ENCODE results near the gene AJM1. TPM values are rescaled to one million over a fixed set of nuclear protein-coding genes. Genes with fewer than 3 reads are reported as not detected.
"Not testable (repeated sequence)": the region's sequence is repeated elsewhere in the genome, so short reads cannot be mapped to it uniquely, and the experiment has no call there.

Gene AJM1
- total RNA-seq, 2 experiments from 2014 or later = 1.7 to 2.0 TPM

DNA sequence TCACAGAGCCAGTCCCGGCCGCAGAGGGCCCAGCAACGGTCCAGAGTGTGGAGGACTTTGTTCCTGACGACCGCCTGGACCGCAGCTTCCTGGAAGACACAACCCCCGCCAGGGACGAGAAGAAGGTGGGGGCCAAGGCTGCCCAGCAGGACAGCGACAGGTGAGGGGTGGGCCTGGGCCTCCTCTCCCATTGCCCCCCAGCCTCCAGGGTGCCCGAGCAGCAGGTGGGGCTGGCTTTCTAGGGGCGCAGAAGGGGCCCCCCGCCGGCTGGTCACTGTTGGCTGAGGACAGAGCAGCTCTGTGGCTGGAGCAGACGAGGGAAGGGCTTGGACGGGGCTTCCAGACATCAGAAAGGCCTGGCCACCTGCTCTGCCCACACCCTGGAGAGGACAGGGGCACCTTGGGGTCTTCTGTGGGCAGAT lies 4.4 kb upstream of the AJM1 start:
- CTCF ChIA-PET; intact Hi-C loops (cut with micrococcal nuclease); H3K36me3 Mint-ChIP-seq (ENCODE audit: low read depth); H3K27me3 Mint-ChIP-seq (ENCODE audit: low read depth); H3K4me3 Mint-ChIP-seq; DNase-seq; H3K9me3 Mint-ChIP-seq; H3K4me1 Mint-ChIP-seq (ENCODE audit: low read depth); H3K27ac Mint-ChIP-seq: not testable (repeated sequence)

DNA sequence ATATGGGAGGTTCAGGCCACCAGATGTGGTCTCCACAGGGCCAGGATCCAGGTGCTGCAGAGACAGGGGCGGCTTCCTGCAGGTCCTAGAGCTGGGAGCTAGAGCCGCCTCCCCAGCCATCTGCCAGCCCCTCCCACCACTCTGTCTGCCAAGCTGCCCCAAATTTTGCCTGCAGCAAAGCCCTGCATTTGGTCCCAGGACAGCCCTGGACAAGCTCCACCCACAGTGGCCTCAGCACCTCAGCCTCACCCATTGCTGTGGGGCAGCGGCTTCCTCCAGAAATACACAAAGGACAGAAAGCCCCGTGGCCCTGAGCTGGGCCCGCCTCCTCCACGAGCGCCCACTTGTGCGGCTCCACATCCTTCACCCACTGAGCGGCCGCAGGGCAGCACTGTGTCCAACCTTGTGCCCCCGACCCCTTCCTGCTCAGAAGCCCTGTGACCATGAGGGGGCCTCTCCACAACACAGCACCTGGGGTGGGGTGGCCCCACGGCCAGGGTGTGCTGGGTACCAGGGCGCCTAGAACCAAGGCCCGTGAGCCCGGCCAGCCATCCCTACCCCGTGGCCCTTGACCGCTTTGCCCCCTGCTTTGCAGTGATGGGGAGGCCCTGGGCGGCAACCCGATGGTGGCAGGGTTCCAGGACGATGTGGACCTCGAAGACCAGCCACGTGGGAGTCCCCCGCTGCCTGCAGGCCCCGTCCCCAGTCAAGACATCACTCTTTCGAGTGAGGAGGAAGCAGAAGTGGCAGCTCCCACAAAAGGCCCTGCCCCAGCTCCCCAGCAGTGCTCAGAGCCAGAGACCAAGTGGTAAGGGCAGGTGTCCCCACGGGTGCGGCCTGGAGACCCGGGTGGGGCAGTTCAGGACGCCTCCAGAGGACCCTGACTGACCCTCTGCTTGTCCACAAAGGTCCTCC lies 3.7 kb upstream of the AJM1 start:
- intact Hi-C loops (cut with micrococcal nuclease) = no loop called here
- CTCF ChIA-PET = no interaction called here
- Mint-ChIP-seq H3K4me1 (ENCODE audit: low read depth) (peaks cover 8% of the 10 kb centered on the region), H3K36me3 (ENCODE audit: low read depth) (peaks cover 3% of the 10 kb centered on the region), H3K9me3 (no peaks in the 10 kb centered on the region), H3K27me3 (ENCODE audit: low read depth) (no peaks in the 10 kb centered on the region), H3K27ac (no peak overlapping the region), H3K4me3 (no peak overlapping the region)
- no peak for DNase-seq

- intact Hi-C loops (cut with micrococcal nuclease) = no loop called here
- H3K27me3 Mint-ChIP-seq (ENCODE audit: low read depth) = no peaks in the 10 kb centered on the region
- peaks cover 3% of the 10 kb centered on the region for H3K36me3 Mint-ChIP-seq (ENCODE audit: low read depth)
- no peak overlapping the region for H3K4me3 Mint-ChIP-seq
- CTCF ChIA-PET = interaction anchor here (0.5 kb wide), 1 partner anchor 22 kb away, joined by 3 read pairs; no protein-coding TSS in a partner anchor
- no peaks in the 10 kb centered on the region for H3K9me3 Mint-ChIP-seq
- no peak for DNase-seq
- no peak overlapping the region for H3K27ac Mint-ChIP-seq
- peaks cover 9% of the 10 kb centered on the region for H3K4me1 Mint-ChIP-seq (ENCODE audit: low read depth)
Measured at GRCh38 chr9:136839229-136840139, 2.8 kb upstream of the AJM1 start.

- no peak overlapping the region for H3K4me3 Mint-ChIP-seq
Measured at GRCh38 chr9:136840140-136840876, 2.0 kb upstream of the AJM1 start.

DNA sequence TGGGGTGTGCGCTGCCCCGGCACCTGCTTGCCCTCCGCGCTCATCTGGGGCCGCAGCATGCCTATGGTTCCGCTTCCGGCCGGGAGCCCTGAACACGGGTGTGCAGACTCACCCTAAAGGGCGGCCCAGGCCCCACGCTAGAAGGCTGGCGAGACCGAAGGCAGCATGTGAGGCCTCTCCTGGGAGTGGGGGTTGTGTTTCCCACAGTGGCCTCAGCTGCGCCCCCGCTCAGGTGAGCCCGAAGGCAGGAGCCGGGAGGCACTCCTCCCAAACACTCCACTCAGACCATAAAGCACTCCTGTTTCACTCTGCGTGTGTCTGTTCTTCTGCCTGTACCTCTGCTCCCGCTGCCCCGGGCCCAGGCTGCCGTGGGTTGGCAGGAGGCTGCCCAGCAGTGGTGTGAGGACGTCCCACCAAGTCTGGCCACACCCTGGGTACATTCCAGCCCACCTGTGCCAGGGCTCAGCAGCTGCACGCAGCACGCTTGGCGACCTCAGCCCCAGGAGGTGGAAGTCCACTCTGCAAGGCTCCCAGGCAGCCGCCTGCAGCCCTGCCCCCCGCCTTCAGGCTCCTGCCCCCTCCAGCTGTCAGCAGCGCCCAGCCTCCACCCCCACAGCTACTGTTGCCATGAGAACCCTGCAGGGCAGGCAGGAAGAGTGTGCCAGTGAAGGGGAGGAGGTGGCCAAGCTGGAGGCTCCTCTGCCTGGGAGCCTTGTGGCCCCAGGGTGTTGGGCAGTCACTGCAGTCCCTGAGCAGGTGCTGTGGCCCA lies 1.2 kb upstream of the AJM1 start:
- Mint-ChIP-seq H3K27ac (no peak overlapping the region), H3K9me3 (no peaks in the 10 kb centered on the region), H3K4me1 (ENCODE audit: low read depth) (peaks cover 12% of the 10 kb centered on the region), H3K4me3 (no peak overlapping the region), H3K36me3 (ENCODE audit: low read depth) (peaks cover 3% of the 10 kb centered on the region), H3K27me3 (ENCODE audit: low read depth) (peaks cover 5% of the 10 kb centered on the region)
- CTCF ChIA-PET = interaction anchor here (1.0 to 3.0 kb wide), 6 partner anchors 41 to 194 kb away, joined by 3 to 10 read pairs (median 4); no protein-coding TSS in a partner anchor
- no peak for DNase-seq
- intact Hi-C loops (cut with micrococcal nuclease) = no loop called here

More at GRCh38 chr9:136840140-136840876, 2.0 kb upstream of the AJM1 start:
- no peaks in the 10 kb centered on the region for H3K9me3 Mint-ChIP-seq
- intact Hi-C loops (cut with micrococcal nuclease) = no loop called here
- no peak overlapping the region for H3K27ac Mint-ChIP-seq
- no peak for DNase-seq
- H3K36me3 Mint-ChIP-seq (ENCODE audit: low read depth) = peaks cover 3% of the 10 kb centered on the region
- CTCF ChIA-PET = no interaction called here
- peaks cover 11% of the 10 kb centered on the region for H3K4me1 Mint-ChIP-seq (ENCODE audit: low read depth)
- peaks cover 2% of the 10 kb centered on the region for H3K27me3 Mint-ChIP-seq (ENCODE audit: low read depth)

DNA sequence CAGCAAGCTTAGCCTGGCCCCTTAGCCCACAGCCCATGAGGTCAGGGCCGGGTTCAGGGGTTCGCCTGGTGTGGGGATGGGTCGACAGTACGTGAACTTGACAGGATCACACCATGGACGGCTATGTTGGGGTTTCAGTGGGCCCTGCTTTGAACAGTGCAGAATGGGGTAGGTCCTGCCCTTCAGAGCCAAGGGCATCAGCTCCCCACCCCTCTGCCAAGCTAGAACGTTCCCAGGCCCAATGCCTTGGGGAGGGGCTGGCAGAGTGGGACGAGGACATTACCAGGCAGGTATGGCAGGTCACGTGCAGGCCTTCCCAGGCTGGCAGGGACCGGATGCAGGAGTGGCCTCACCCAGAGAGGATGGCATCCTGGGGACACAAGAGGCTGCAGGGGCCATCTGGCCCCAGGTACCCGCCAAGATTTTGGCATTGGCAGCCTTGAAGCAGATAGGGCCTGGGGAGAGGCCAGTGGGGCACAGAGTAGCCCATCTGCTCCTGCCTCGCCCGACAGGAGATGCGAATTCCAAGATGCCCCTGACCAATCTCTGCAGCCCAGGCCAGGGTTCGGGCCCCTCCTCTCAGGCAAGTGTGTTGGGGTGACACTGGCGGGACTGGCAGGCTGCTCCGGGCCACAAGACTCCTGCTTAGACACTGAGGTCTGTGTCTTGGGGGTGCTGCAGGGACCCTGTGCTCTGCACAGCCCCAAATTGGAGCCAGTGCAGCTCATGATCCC lies 465 bp upstream of the AJM1 start:
- not testable (repeated sequence) for H3K36me3 Mint-ChIP-seq (ENCODE audit: low read depth); DNase-seq; H3K27me3 Mint-ChIP-seq (ENCODE audit: low read depth); H3K27ac Mint-ChIP-seq; H3K9me3 Mint-ChIP-seq
- CTCF ChIA-PET = interaction anchor here (0.6 to 3.0 kb wide), 21 partner anchors 20 to 226 kb away, joined by 3 to 12 read pairs (median 4); partner anchors contain the start of gene RABL6
- intact Hi-C loops (cut with micrococcal nuclease) = loop anchor here (1.0 to 2.0 kb wide), 4 partner anchors 44 to 193 kb away; partner anchors contain the start of genes FBXW5, PAXX and TRAF2
- Mint-ChIP-seq H3K4me3 (peak overlapping the region; percentile 68), H3K4me1 (ENCODE audit: low read depth) (peaks cover 14% of the 10 kb centered on the region)

GRCh38 chr9:136843159-136843800 lies 1.0 kb downstream of the AJM1 start:
- CTCF ChIA-PET = interaction anchor here (0.7 to 3.0 kb wide), 18 partner anchors 9 to 192 kb away, joined by 3 to 12 read pairs (median 4); partner anchors contain the start of genes FBXW5 and RABL6

DNA sequence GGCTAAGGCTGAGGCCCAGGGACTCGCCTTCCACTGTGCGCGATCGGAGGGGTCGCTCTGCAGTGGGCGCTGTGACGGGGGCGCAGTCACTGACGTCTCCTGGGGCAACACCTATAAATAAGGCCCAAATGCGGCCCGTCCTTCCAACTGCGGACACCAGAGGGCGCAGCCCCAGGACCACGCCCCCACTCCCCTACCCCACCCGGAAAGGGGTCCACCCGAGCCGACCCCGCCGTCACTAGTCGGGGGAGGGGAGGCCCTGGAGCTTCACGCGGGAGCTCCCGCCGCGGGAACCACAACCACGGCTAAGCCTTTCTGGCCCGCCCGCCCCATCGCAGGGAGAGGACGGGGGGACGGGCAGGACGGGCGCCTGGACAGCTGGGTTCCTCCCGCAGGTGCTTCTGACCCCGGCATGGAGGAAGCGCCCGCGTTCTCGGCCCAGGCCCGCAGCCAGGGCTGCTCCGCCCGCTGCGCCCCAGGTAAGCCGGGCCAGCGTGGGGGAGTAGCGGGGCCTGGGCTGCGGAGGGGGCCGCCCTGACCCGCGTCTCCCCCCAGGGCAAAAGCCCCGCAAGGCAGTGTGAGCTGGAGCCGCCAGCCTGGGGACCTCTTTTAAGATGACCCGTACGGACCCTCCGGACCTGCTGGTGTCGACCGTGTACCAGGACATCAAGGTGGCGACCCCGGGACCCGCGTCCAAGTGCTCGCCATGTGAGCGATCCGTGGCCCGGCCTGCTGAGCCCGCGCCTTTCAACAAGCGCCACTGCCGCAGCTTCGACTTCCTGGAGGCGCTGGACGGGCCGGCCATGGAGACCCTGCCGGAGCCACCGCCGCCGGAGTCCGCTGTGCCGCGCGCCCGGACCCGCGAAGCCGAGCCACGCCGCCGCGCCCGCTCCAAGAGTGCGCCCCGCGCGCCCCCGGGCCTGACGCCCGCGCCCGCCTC lies 1.8 kb downstream of the AJM1 start:
- H3K27me3 Mint-ChIP-seq (ENCODE audit: low read depth) = peaks cover 18% of the 10 kb centered on the region
- H3K36me3 Mint-ChIP-seq (ENCODE audit: low read depth) = not testable (repeated sequence)

More at GRCh38 chr9:136843159-136843800, 1.0 kb downstream of the AJM1 start:
- intact Hi-C loops (cut with micrococcal nuclease) = loop anchor here (2.0 kb wide), 2 partner anchors 150 to 192 kb away; partner anchors contain the start of gene PAXX
- H3K36me3 Mint-ChIP-seq (ENCODE audit: low read depth); H3K9me3 Mint-ChIP-seq; H3K27ac Mint-ChIP-seq; DNase-seq: not testable (repeated sequence)
- H3K4me1 Mint-ChIP-seq (ENCODE audit: low read depth) = peaks cover 19% of the 10 kb centered on the region
- H3K27me3 Mint-ChIP-seq (ENCODE audit: low read depth) = peaks cover 18% of the 10 kb centered on the region
- peak overlapping the region; percentile 24 for H3K4me3 Mint-ChIP-seq

GRCh38 chr9:136844761-136845464 lies 2.6 kb downstream of the AJM1 start:
- H3K36me3 Mint-ChIP-seq (ENCODE audit: low read depth) = peaks cover 3% of the 10 kb centered on the region
- no peak overlapping the region for H3K4me3 Mint-ChIP-seq
- H3K27me3 Mint-ChIP-seq (ENCODE audit: low read depth) = peaks cover 18% of the 10 kb centered on the region
- no peak overlapping the region for H3K27ac Mint-ChIP-seq
- no peaks in the 10 kb centered on the region for H3K9me3 Mint-ChIP-seq
- DNase-seq = no peak
- peaks cover 21% of the 10 kb centered on the region for H3K4me1 Mint-ChIP-seq (ENCODE audit: low read depth)
- intact Hi-C loops (cut with micrococcal nuclease) = no loop called here
- CTCF ChIA-PET = interaction anchor here (1.1 to 2.0 kb wide), 3 partner anchors 23 to 190 kb away, joined by 3 to 7 read pairs (median 5); no protein-coding TSS in a partner anchor

More for the DNA sequence above, 1.8 kb downstream of the AJM1 start:
- CTCF ChIA-PET = interaction anchor here (0.7 to 3.0 kb wide), 10 partner anchors 10 to 191 kb away, joined by 3 to 10 read pairs (median 5); partner anchors contain the start of genes FBXW5 and RABL6
- peaks cover 19% of the 10 kb centered on the region for H3K4me1 Mint-ChIP-seq (ENCODE audit: low read depth)
- H3K27ac Mint-ChIP-seq, H3K9me3 Mint-ChIP-seq: not testable (repeated sequence)
- H3K4me3 Mint-ChIP-seq = peak overlapping the region; percentile 24
- intact Hi-C loops (cut with micrococcal nuclease) = loop anchor here (2.0 kb wide), 2 partner anchors 149 to 191 kb away; partner anchors contain the start of gene PAXX
- peak; percentile 66 for DNase-seq
